Tibial artery (tissue), 4 donors: ENCODE measurements around the gene OBSL1.

Experiments used
- DNase-seq, 2 donors: peaks; one replicate each; pipeline ENCODE4 v3.0.0-alpha.2; 2019
- H3K27ac ChIP-seq, 2 donors: fragments of 200-600 bp; sonication (generic) in 1 of 2; 1 replicate in 1 of 2; 2 replicates in 1 of 2; pipeline ENCODE4 v1.5.1; 2018 to 2019; ENCODE audit warnings: mild to moderate bottlenecking in 1 of 2
- H3K27me3 ChIP-seq, 2 donors: fragments of 200-600 bp; sonication (generic) in 1 of 2; one replicate each; pipeline versions ENCODE4 v1.5.1 to v1.6.0; 2016 to 2019
- H3K36me3 ChIP-seq, 3 donors: fragments of 200-600 bp; sonication (generic) in 2 of 3; one replicate each; pipeline ENCODE4 v1.5.1; 2016 to 2019; ENCODE audit warnings: mild to moderate bottlenecking in 2 of 3
- H3K4me1 ChIP-seq, 4 donors: fragments of 200-600 bp; sonication (generic) in 2 of 4; 1 replicate in 3 of 4; 2 replicates in 1 of 4; pipeline ENCODE4 v1.5.1; 2016 to 2019
- H3K4me3 ChIP-seq, 2 donors: fragments of 200-600 bp; sonication (generic) in 1 of 2; 1 replicate in 1 of 2; 2 replicates in 1 of 2; pipeline ENCODE4 v1.5.1; 2018 to 2019; ENCODE audit warnings: mild to moderate bottlenecking in 2 of 2
- H3K9me3 ChIP-seq, 3 donors: fragments of 200-600 bp; sonication (generic) in 1 of 3; one replicate each; pipeline ENCODE4 v1.5.1; 2016 to 2019
- CTCF ChIP-seq, 2 experiments: fragments of 200-600 bp in 1 of 2; fragments of 450-650 bp in 1 of 2; IDR thresholded peaks; one replicate each; pipeline ENCODE4 v1.5.1; 2017 to 2019; ENCODE audit warnings: antibody characterized with exemption in 2 of 2, mild to moderate bottlenecking in 1 of 2, moderate library complexity in 1 of 2
- intact Hi-C: fragments of 100-400 bp; cut with DNase I; formaldehyde crosslinking; loops from one replicate; pipeline ENCODE4 v1.15.0; 2023; ENCODE audit warnings: low total_unique reads

The OBSL1 gene

GRCh38 chr2:219571311-219572236, at the start of gene OBSL1:
TSS of gene OBSL1 (minus strand) at chr2:219571539. CDS start at chr2:219571232, 307 bp downstream.
- Histone ChIP-seq H3K4me3 (peak within 1 kb of the TSS; percentile 62 to 70), H3K4me1 (peaks cover 0 to 22% (median 8%) of the 10 kb centered on the region in 4 donors), H3K9me3 (no peaks in the 10 kb centered on the region), H3K27me3 (peaks cover 0 to 14% of the 10 kb centered on the region in 2 donors), H3K36me3 (peaks cover 0 to 16% (median 0%) of the 10 kb centered on the region in 3 donors), H3K27ac (peak within 1 kb of the TSS; percentile 86 to 87)
- intact Hi-C loops: no loop called here
- TF ChIP-seq CTCF (IDR thresholded peaks at IDR 0.05): no peak
- DNase-seq: peak; percentile 55 to 87

- TF ChIP-seq CTCF (IDR thresholded peaks at IDR 0.05): no peak
- no peaks in the 10 kb centered on the region for H3K27me3 ChIP-seq
- no peak overlapping the region for H3K4me3 ChIP-seq
- no peak for DNase-seq
- peaks cover 5 to 12% (median 9%) of the 10 kb centered on the region in 3 donors for H3K36me3 ChIP-seq
- H3K9me3 ChIP-seq: no peaks in the 10 kb centered on the region
- intact Hi-C loops: no loop called here
- H3K4me1 ChIP-seq: no peaks in the 10 kb centered on the region
- no peak overlapping the region for H3K27ac ChIP-seq
Observed at GRCh38 chr2:219620546-219620945, 49.2 kb upstream of the OBSL1 start.

- Histone ChIP-seq H3K36me3 (peaks cover 14 to 25% (median 22%) of the 10 kb centered on the region in 3 donors), H3K9me3 (no peaks in the 10 kb centered on the region), H3K27ac (no peak overlapping the region), H3K4me3 (no peak overlapping the region), H3K27me3 (no peaks in the 10 kb centered on the region), H3K4me1 (no peaks in the 10 kb centered on the region)
- intact Hi-C loops: no loop called here
- no peak for DNase-seq
- no peak for TF ChIP-seq CTCF (IDR thresholded peaks at IDR 0.05)
Observed at GRCh38 chr2:219619235-219619634, 47.9 kb upstream of the OBSL1 start.

- intact Hi-C loops: no loop called here
- H3K9me3 ChIP-seq: no peaks in the 10 kb centered on the region
- H3K27ac ChIP-seq: no peak overlapping the region
- DNase-seq: no peak
- H3K4me1 ChIP-seq: no peaks in the 10 kb centered on the region
- H3K36me3 ChIP-seq: peaks cover 19 to 31% (median 27%) of the 10 kb centered on the region in 3 donors
- H3K27me3 ChIP-seq: no peaks in the 10 kb centered on the region
- no peak for TF ChIP-seq CTCF (IDR thresholded peaks at IDR 0.05)
- H3K4me3 ChIP-seq: no peak overlapping the region
Observed at GRCh38 chr2:219618733-219619122, 47.4 kb upstream of the OBSL1 start.

- Histone ChIP-seq H3K4me1 (no peaks in the 10 kb centered on the region), H3K27ac (no peak overlapping the region), H3K36me3 (peaks cover 20 to 49% (median 39%) of the 10 kb centered on the region in 3 donors), H3K4me3 (no peak overlapping the region), H3K9me3 (no peaks in the 10 kb centered on the region), H3K27me3 (no peaks in the 10 kb centered on the region)
- no peak for TF ChIP-seq CTCF (IDR thresholded peaks at IDR 0.05)
- no peak for DNase-seq
- intact Hi-C loops: no loop called here
Observed at GRCh38 chr2:219616550-219616949, 45.2 kb upstream of the OBSL1 start.
